GM23338 (cell line): Measurements from ENCODE around the gene COPS4. TPM values are rescaled to one million over a fixed set of nuclear protein-coding genes. Genes with fewer than 3 reads are reported as not detected.
A peak's percentile ranks its signal among the peaks of the same experiment; 100 is the strongest.

Source experiments
- ATAC-seq: fragments of 200-7000 bp; cut with Tn5 transposase; 3 replicates; pipeline ENCODE4 v1.9.1; 2020
- DNase-seq: peaks from one replicate; pipeline ENCODE4 v3.0.0-alpha.2; 2015; ENCODE audit warnings: low spot score
- H2AFZ ChIP-seq: fragments of 200-600 bp; sonication (generic); 2 replicates; pipeline ENCODE4 v1.8.0; 2016; ENCODE audit warnings: antibody characterized with exemption, mild to moderate bottlenecking, moderate library complexity
- H3F3A ChIP-seq: fragments of 200-600 bp; sonication (generic); replicated peaks from 2 replicates; pipeline ENCODE4 v1.8.0; 2017; ENCODE audit warnings: antibody characterized with exemption, mixed run types, low read depth
- H3K27ac ChIP-seq: fragments of 200-600 bp; sonication (generic); 2 replicates; pipeline ENCODE4 v1.6.1; 2016; ENCODE audit warnings: low read depth
- H3K27me3 ChIP-seq: fragments of 200-600 bp; sonication (generic); 2 replicates; pipeline ENCODE4 v1.8.0; 2016; ENCODE audit warnings: mild to moderate bottlenecking, mixed run types, moderate library complexity; ENCODE audit not compliant: insufficient read depth
- H3K36me3 ChIP-seq: fragments of 200-600 bp; sonication (generic); 2 replicates; pipeline ENCODE4 v1.8.0; 2016; ENCODE audit warnings: mild to moderate bottlenecking; ENCODE audit not compliant: insufficient read depth
- H3K4me1 ChIP-seq: fragments of 200-600 bp; sonication (generic); 2 replicates; pipeline ENCODE4 v1.8.0; 2016; ENCODE audit warnings: mild to moderate bottlenecking, moderate library complexity; ENCODE audit not compliant: insufficient read depth
- H3K4me2 ChIP-seq: fragments of 200-600 bp; sonication (generic); 2 replicates; pipeline ENCODE4 v1.7.1; 2017; ENCODE audit warnings: mixed run types
- H3K4me3 ChIP-seq: fragments of 200-600 bp; sonication (generic); 2 replicates; pipeline ENCODE4 v1.6.1; 2016; ENCODE audit warnings: mixed run types
- H3K79me2 ChIP-seq: fragments of 200-600 bp; sonication (generic); replicated peaks from 2 replicates; pipeline ENCODE4 v1.8.0; 2017; ENCODE audit warnings: mild to moderate bottlenecking; ENCODE audit not compliant: insufficient read depth
- H3K9me2 ChIP-seq: fragments of 200-600 bp; sonication (generic); 2 replicates; pipeline ENCODE4 v1.8.0; 2017; ENCODE audit not compliant: insufficient read depth
- H4K20me1 ChIP-seq: fragments of 200-600 bp; sonication (generic); replicated peaks from 2 replicates; pipeline ENCODE4 v1.8.0; 2017; ENCODE audit warnings: mild to moderate bottlenecking; ENCODE audit not compliant: insufficient read depth
- H3K27ac Mint-ChIP-seq: 2 replicates; pipeline ENCODE4 v1.8.0; 2020; ENCODE audit warnings: inconsistent platforms, mild to moderate bottlenecking, moderate library complexity, mixed read lengths
- H3K27me3 Mint-ChIP-seq: 3 replicates; pipeline ENCODE4 v1.8.0; 2022; ENCODE audit warnings: low read depth, mild to moderate bottlenecking, moderate library complexity, mixed read lengths, inconsistent platforms; ENCODE audit not compliant: insufficient read depth, poor library complexity
- H3K36me3 Mint-ChIP-seq: 3 replicates; pipeline ENCODE4 v1.8.0; 2021; ENCODE audit warnings: low read depth, mild to moderate bottlenecking, inconsistent platforms, moderate library complexity, mixed read lengths
- H3K4me1 Mint-ChIP-seq: 3 replicates; pipeline ENCODE4 v1.8.0; 2020; ENCODE audit warnings: mild to moderate bottlenecking, inconsistent platforms, mixed read lengths
- H3K4me3 Mint-ChIP-seq: 3 replicates; pipeline ENCODE4 v1.8.0; 2021; ENCODE audit warnings: moderate library complexity, mild to moderate bottlenecking, inconsistent platforms, mixed read lengths
- H3K9me3 Mint-ChIP-seq: 3 replicates; pipeline ENCODE4 v1.8.0; 2020; ENCODE audit warnings: moderate library complexity, mild to moderate bottlenecking, inconsistent platforms, mixed read lengths
- CREB1 ChIP-seq: fragments of 250-450 bp; sonication (Bioruptor Pico); IDR thresholded peaks from 2 replicates; pipeline ENCODE4 v1.5.0; 2020; ENCODE audit warnings: low read depth, mild to moderate bottlenecking, moderate library complexity
- CTCF ChIP-seq, 2 experiments: fragments of 200-600 bp in 1 of 2; sonication (generic) in 1 of 2; conservative IDR thresholded peaks; 2 replicates each; pipeline versions ENCODE4 v1.5.1 to v1.6.1; 2016 to 2017; ENCODE audit warnings: antibody characterized with exemption in 2 of 2, low read depth in 2 of 2, mild to moderate bottlenecking in 2 of 2, moderate library complexity in 1 of 2
- ETS1 ChIP-seq: IDR thresholded peaks from 2 replicates; pipeline ENCODE4 v1.6.1; 2016; ENCODE audit warnings: antibody characterized with exemption
- EZH2 ChIP-seq: fragments of 200-600 bp; sonication (generic); IDR thresholded peaks from one replicate; pipeline ENCODE4 v1.8.0; 2017; ENCODE audit warnings: antibody characterized with exemption, mild to moderate bottlenecking, low read depth; ENCODE audit not compliant: unreplicated experiment
- EZH2phosphoT487 ChIP-seq: fragments of 200-600 bp; sonication (generic); IDR thresholded peaks from one replicate; pipeline ENCODE4 v1.8.1; 2018; ENCODE audit warnings: antibody characterized with exemption; ENCODE audit not compliant: unreplicated experiment
- JUNB ChIP-seq: IDR thresholded peaks from one replicate; pipeline ENCODE4 v1.6.1; 2016; ENCODE audit warnings: antibody characterized with exemption; ENCODE audit not compliant: unreplicated experiment
- NANOG ChIP-seq: IDR thresholded peaks from 2 replicates; pipeline ENCODE4 v1.6.1; 2016; ENCODE audit warnings: antibody characterized with exemption, borderline replicate concordance
- POLR2AphosphoS5 ChIP-seq: IDR thresholded peaks from 2 replicates; pipeline ENCODE4 v1.6.1; 2016; ENCODE audit warnings: antibody characterized with exemption, low read depth
- REST ChIP-seq: IDR thresholded peaks from one replicate; pipeline ENCODE4 v1.6.1; 2018; ENCODE audit warnings: antibody characterized with exemption; ENCODE audit not compliant: unreplicated experiment
- STAT1 ChIP-seq: IDR thresholded peaks from one replicate; pipeline ENCODE4 v1.6.1; 2016; ENCODE audit warnings: antibody characterized with exemption; ENCODE audit not compliant: unreplicated experiment
- ZNF114 ChIP-seq: fragments of 250-450 bp; sonication (Bioruptor Pico); IDR thresholded peaks from 2 replicates; pipeline ENCODE4 v1.5.0; 2020; ENCODE audit warnings: mild to moderate bottlenecking, moderate library complexity
- ZNF331 ChIP-seq: fragments of 250-450 bp; sonication (Bioruptor Pico); IDR thresholded peaks from 2 replicates; pipeline ENCODE4 v1.5.0; 2020; ENCODE audit warnings: low read depth, mild to moderate bottlenecking, moderate library complexity
- ZNF462 ChIP-seq: fragments of 250-450 bp; sonication (Bioruptor Pico); IDR thresholded peaks from 2 replicates; pipeline ENCODE4 v1.5.0; 2020; ENCODE audit warnings: mild to moderate bottlenecking, moderate library complexity
- polyA plus RNA-seq: library from polyadenylated mRNA; unstranded; fragments of >200 nt; fragmentation: Nextera tagmentation; extraction: Ambion mirVana; gene quantifications from 2 replicates; pipeline ENCODE4 v1.2.1, GENCODE V29; 2016
- total RNA-seq: library from RNA; depleted of rRNA; stranded (reverse); fragments of >200 nt; shearing (Covaris generic); gene quantifications from 2 replicates; pipeline ENCODE4 v1.2.3, GENCODE V29; 2014

The COPS4 gene
- total and polyA plus RNA-seq, 2 experiments from 2014 or later, result 23.7 to 46.6 TPM

GRCh38 chr4:83089410-83090157, 54.6 kb downstream of the COPS4 start:
- Histone ChIP-seq H3K9me2 (no peaks in the 10 kb centered on the region), H3F3A (no peaks in the 10 kb centered on the region), H3K36me3 (no peaks in the 10 kb centered on the region), H4K20me1 (no peaks in the 10 kb centered on the region), H2AFZ (no peak overlapping the region), H3K4me1 (no peaks in the 10 kb centered on the region), H3K4me2 (no peak overlapping the region), H3K27ac (no peak overlapping the region), H3K27me3 (no peaks in the 10 kb centered on the region), H3K4me3 (no peak overlapping the region), H3K79me2 (no peaks in the 10 kb centered on the region)
- H3K9me3 Mint-ChIP-seq, result no peaks in the 10 kb centered on the region
- TF ChIP-seq ETS1 (no peak), CTCF (conservative IDR thresholded peaks at IDR 0.05; ENCODE audit: low read depth in 2 of 2) (no peak), JUNB (no peak), ZNF462 (CRISPR knock-in tag) (no peak), NANOG (no peak), CREB1 (no peak), ZNF331 (CRISPR knock-in tag) (no peak), REST (no peak), ZNF114 (no peak), POLR2AphosphoS5 (no peak), EZH2 (no peak), STAT1 (no peak), EZH2phosphoT487 (no peak)
- H3K27ac Mint-ChIP-seq, result no peak overlapping the region
- ATAC-seq (no peak), DNase-seq (peak; percentile 2)
- no peak overlapping the region for H3K4me3 Mint-ChIP-seq
- H3K4me1 Mint-ChIP-seq, result no peaks in the 10 kb centered on the region; the same call in 2 of the 3 replicates
- H3K36me3 Mint-ChIP-seq, result no peaks in the 10 kb centered on the region
- peaks cover 6% of the 10 kb centered on the region for H3K27me3 Mint-ChIP-seq
